GM12878 (cell line): Measurements from ENCODE around the gene KCTD12. TPM values are rescaled to one million over a fixed set of nuclear protein-coding genes. Genes with fewer than 3 reads are reported as not detected.

Experiments
- ATAC-seq: fragments of 200-7000 bp; cut with Tn5 transposase; 3 replicates; pipeline ENCODE4 v1.9.1; 2020; ENCODE audit warnings: mild to moderate bottlenecking, moderate library complexity
- BruUV-seq: library from RNA; stranded (reverse); fragments of 400-500 nt; replicated peaks from 2 replicates; lab custom pipeline; 2021; lab: Mats Ljungman, UMichigan
- CTCF ChIA-PET: fragments of 300-600 bp; sonication (Branson Sonifier 250); formaldehyde crosslinking; extraction: SDS; loops from one replicate; lab custom pipeline; 2021; ENCODE audit warnings: inconsistent platforms; lab: Yijun Ruan, JAX
- POLR2A ChIA-PET: fragments of 350-600 bp; formaldehyde crosslinking; extraction: SDS; loops from one replicate; lab custom pipeline; 2021; ENCODE audit warnings: inconsistent platforms; lab: Charles Lee
- RAD21 ChIA-PET: fragments of 300-600 bp; sonication (Branson Sonifier 250); formaldehyde crosslinking; loops from one replicate; lab custom pipeline; 2023; ENCODE audit warnings: antibody characterized with exemption; ENCODE audit not compliant: unreplicated experiment; lab: Charles Lee
- SMC1A ChIA-PET: fragments of 300-600 bp; sonication (Branson Sonifier 250); formaldehyde crosslinking; loops from one replicate; lab custom pipeline; 2023; ENCODE audit not compliant: unreplicated experiment, uncharacterized antibody; lab: Charles Lee
- DNase-seq: peaks from one replicate; pipeline ENCODE4 v3.0.0-alpha.2; 2011; ENCODE audit warnings: low read depth, low spot score
- FAIRE-seq: peaks from 3 replicates; lab custom pipeline; 2011; peaks lifted over from hg19 to GRCh38; lab: Jason Lieb, UNC
- H2AFZ ChIP-seq: 2 replicates; pipeline ENCODE4 v1.6.0; 2011; ENCODE audit warnings: low read depth, low read length, control low read depth; ENCODE audit not compliant: control insufficient read depth
- H3K27ac ChIP-seq: 2 replicates; pipeline ENCODE4 v1.5.1; 2011; ENCODE audit warnings: control low read depth; ENCODE audit not compliant: control insufficient read depth, insufficient read depth
- H3K27me3 ChIP-seq, 2 experiments: replicated peaks in 1 of 2; 2 replicates each; pipeline versions ENCODE4 v1.6.0 to v1.6.1; 2011; ENCODE audit warnings: low read length in 1 of 2; ENCODE audit not compliant: control insufficient read depth in 2 of 2, insufficient read depth in 2 of 2
- H3K36me3 ChIP-seq, 2 experiments: 2 replicates each; pipeline ENCODE4 v1.5.1; 2011; ENCODE audit warnings: low read length in 1 of 2; ENCODE audit not compliant: control insufficient read depth in 2 of 2, insufficient read depth in 2 of 2
- H3K4me1 ChIP-seq: 2 replicates; pipeline ENCODE4 v1.6.1; 2011; ENCODE audit warnings: mild to moderate bottlenecking, low read length, moderate library complexity, mixed read lengths; ENCODE audit not compliant: control insufficient read depth, insufficient read depth
- H3K4me2 ChIP-seq: 2 replicates; pipeline ENCODE4 v1.6.0; 2011; ENCODE audit warnings: control low read depth; ENCODE audit not compliant: control insufficient read depth, insufficient read depth
- H3K4me3 ChIP-seq: fragments of 200-600 bp; sonication (generic); 2 replicates; pipeline ENCODE4 v1.5.1; 2016
- H3K79me2 ChIP-seq: 2 replicates; pipeline ENCODE4 v1.6.0; 2011; ENCODE audit warnings: low read length; ENCODE audit not compliant: control insufficient read depth, insufficient read depth
- H3K9ac ChIP-seq: 2 replicates; pipeline ENCODE4 v1.8.0; 2011; ENCODE audit warnings: low read length, control low read depth, mixed read lengths; ENCODE audit not compliant: control insufficient read depth, insufficient read depth
- H3K9me3 ChIP-seq: replicated peaks from 3 replicates; pipeline ENCODE4 v1.5.1; 2011; ENCODE audit warnings: mild to moderate bottlenecking, low read length; ENCODE audit not compliant: control insufficient read depth, insufficient read depth
- H4K20me1 ChIP-seq: 2 replicates; pipeline ENCODE4 v1.6.0; 2011; ENCODE audit not compliant: control insufficient read depth, insufficient read depth
- LARP7 ChIP-seq: fragments of 450-650 bp; IDR thresholded peaks from 2 replicates; pipeline ENCODE4 v1.6.1; 2017; ENCODE audit warnings: mild to moderate bottlenecking
- MXI1 ChIP-seq: fragments of 150-350 bp; IDR thresholded peaks from 2 replicates; pipeline ENCODE4 v1.6.1; 2011; ENCODE audit warnings: low read depth, mild to moderate bottlenecking, inconsistent platforms, low read length, improper control_type of control experiment
- MYC ChIP-seq: IDR thresholded peaks from 2 replicates; pipeline ENCODE4 v1.6.1; 2011; ENCODE audit warnings: mild to moderate bottlenecking, low read length, moderate library complexity, inconsistent platforms; ENCODE audit not compliant: insufficient read depth, insufficient replicate concordance, insufficient read length, severe bottlenecking
- NR2C1 ChIP-seq: fragments of 450-650 bp; IDR thresholded peaks from 2 replicates; pipeline ENCODE4 v1.6.1; 2017; ENCODE audit warnings: antibody characterized with exemption, mild to moderate bottlenecking, moderate library complexity
- POLR2A ChIP-seq: IDR thresholded peaks from 2 replicates; pipeline ENCODE4 v1.6.1; 2011; ENCODE audit warnings: low read depth, mild to moderate bottlenecking, low read length
- RFX5 ChIP-seq: IDR thresholded peaks from 2 replicates; pipeline ENCODE4 v1.6.1; 2011; ENCODE audit warnings: low read depth, low read length, improper control_type of control experiment
- SP1 ChIP-seq: IDR thresholded peaks from one replicate; pipeline ENCODE4 v1.6.1; 2011; ENCODE audit warnings: low read depth, low read length
- ZNF24 ChIP-seq: fragments of 450-650 bp; IDR thresholded peaks from 2 replicates; pipeline ENCODE4 v1.6.1; 2017; ENCODE audit warnings: antibody characterized with exemption, mild to moderate bottlenecking
- WGBS: methylation state at CpG from one replicate; pipeline ENCODE4 v1.1.6; 2016; ENCODE audit warnings: low lambda C conversion rate; ENCODE audit not compliant: insufficient replicate concordance, insufficient coverage; ENCODE audit errors: missing lambda C conversion rate; 5-methylcytosine and 5-hydroxymethylcytosine counted together
- in situ Hi-C: fragments of 300-500 bp; cut with MboI; formaldehyde crosslinking; loops from 9 replicates; pipeline ENCODE4 v1.14.3; 2018; ENCODE audit warnings: mixed read lengths
- intact Hi-C: fragments of 100-400 bp; cut with micrococcal nuclease; formaldehyde crosslinking; loops from one replicate; pipeline ENCODE4 v1.14.2; 2022; ENCODE audit not compliant: unreplicated experiment
- polyA plus RNA-seq, 11 experiments: library from polyadenylated mRNA; depleted of rRNA in 4 of 11; unstranded in 6 of 11; stranded (reverse) in 5 of 11; fragments of >200 nt; fragmentation: Nextera tagmentation in 4 of 11; fragmentation: Illumina TruSeq in 1 of 11; extraction: Ambion mirVana in 4 of 11; extraction: Trizol in 1 of 11; gene quantifications; 1 replicate in 1 of 11; 2 replicates in 10 of 11; pipeline versions ENCODE4 v1.2.1 to v1.2.3, GENCODE V29; 2011 to 2016; ENCODE audit warnings: inconsistent platforms in 2 of 11, missing spikeins in 2 of 11, low read depth in 1 of 11
- total RNA-seq, 4 experiments: library from RNA; depleted of rRNA in 3 of 4; stranded (reverse); fragments of >200 nt in 3 of 4; fragmentation: Illumina TruSeq in 1 of 4; extraction: Trizol in 1 of 4; gene quantifications; 2 replicates each; pipeline versions ENCODE4 v1.2.1 to v1.2.3, GENCODE V29; 2013 to 2021
- TF ChIP-seq, protein P1 (sequence below): fragments of 450-650 bp; IDR thresholded peaks from 2 replicates; pipeline ENCODE4 v1.6.1; 2017; ENCODE audit warnings: mild to moderate bottlenecking, low read depth, inconsistent platforms; ENCODE audit not compliant: poor library complexity, severe bottlenecking
- TF ChIP-seq, protein P2 (sequence below): fragments of 450-650 bp; IDR thresholded peaks from 2 replicates; pipeline ENCODE4 v1.6.1; 2018; ENCODE audit warnings: borderline replicate concordance, mild to moderate bottlenecking; ENCODE audit not compliant: partially characterized antibody

KCTD12 gene
- total and polyA plus RNA-seq, 10 of the 15 experiments (the other 5 are each of a cell fraction or from before 2014, with no cell fraction given), result 0.24 to 2.9 (median 0.92) TPM

DNA sequence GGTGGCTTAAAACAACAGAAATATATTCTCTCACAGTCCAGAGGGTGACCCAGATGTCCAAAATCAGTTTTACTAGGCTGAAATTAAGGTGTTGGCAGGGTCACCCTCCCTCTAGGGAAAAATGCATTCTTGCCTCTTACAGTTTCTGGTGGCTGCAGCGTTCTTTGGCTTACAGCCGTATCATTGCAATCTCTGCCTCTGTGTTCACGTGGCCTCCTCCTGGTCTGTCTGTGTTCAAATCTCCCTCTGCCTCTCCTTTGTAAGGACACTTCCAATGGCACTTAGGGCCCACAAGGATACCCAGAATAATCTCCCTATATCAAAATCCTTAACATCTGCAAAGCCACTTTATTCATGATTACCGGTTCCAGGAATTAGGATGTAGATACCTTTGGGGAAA lies 21.1 kb downstream of the KCTD12 start:
- no peak overlapping the region for H3K9ac ChIP-seq
- no TSS peak for BruUV-seq
- ChIA-PET POLR2A (no interaction called here), SMC1A (interaction anchor here (1.2 kb wide), 1 partner anchor 10 kb away, joined by 3 read pairs; no protein-coding TSS in a partner anchor), CTCF (no interaction called here), RAD21 (no interaction called here)
- no peaks in the 10 kb centered on the region for H3K79me2 ChIP-seq
- H3K36me3 ChIP-seq, result no peaks in the 10 kb centered on the region
- ATAC-seq, result no peak
- in situ Hi-C loops, result no loop called here
- H3K27ac ChIP-seq, result no peak overlapping the region
- WGBS, result 76% methylated on average over 4 of the region's 4 CpGs
- TF ChIP-seq, protein P1, sequence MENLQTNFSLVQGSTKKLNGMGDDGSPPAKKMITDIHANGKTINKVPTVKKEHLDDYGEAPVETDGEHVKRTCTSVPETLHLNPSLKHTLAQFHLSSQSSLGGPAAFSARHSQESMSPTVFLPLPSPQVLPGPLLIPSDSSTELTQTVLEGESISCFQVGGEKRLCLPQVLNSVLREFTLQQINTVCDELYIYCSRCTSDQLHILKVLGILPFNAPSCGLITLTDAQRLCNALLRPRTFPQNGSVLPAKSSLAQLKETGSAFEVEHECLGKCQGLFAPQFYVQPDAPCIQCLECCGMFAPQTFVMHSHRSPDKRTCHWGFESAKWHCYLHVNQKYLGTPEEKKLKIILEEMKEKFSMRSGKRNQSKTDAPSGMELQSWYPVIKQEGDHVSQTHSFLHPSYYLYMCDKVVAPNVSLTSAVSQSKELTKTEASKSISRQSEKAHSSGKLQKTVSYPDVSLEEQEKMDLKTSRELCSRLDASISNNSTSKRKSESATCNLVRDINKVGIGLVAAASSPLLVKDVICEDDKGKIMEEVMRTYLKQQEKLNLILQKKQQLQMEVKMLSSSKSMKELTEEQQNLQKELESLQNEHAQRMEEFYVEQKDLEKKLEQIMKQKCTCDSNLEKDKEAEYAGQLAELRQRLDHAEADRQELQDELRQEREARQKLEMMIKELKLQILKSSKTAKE, result no peak
- no peak for TF ChIP-seq ZNF24
- TF ChIP-seq SP1, result no peak
- TF ChIP-seq RFX5, result no peak
- TF ChIP-seq LARP7, result no peak
- H3K27me3 ChIP-seq, result no peaks in the 10 kb centered on the region; a peak in 2 of 4 replicates
- no peaks in the 10 kb centered on the region for H4K20me1 ChIP-seq
- no peak for FAIRE-seq
- no peak overlapping the region for H3K4me2 ChIP-seq
- no peaks in the 10 kb centered on the region for H3K4me1 ChIP-seq
- no peaks in the 10 kb centered on the region for H3K9me3 ChIP-seq
- DNase-seq, result no peak
- no peak overlapping the region for H2AFZ ChIP-seq
- intact Hi-C loops, result no loop called here
- H3K4me3 ChIP-seq, result no peak overlapping the region

DNA sequence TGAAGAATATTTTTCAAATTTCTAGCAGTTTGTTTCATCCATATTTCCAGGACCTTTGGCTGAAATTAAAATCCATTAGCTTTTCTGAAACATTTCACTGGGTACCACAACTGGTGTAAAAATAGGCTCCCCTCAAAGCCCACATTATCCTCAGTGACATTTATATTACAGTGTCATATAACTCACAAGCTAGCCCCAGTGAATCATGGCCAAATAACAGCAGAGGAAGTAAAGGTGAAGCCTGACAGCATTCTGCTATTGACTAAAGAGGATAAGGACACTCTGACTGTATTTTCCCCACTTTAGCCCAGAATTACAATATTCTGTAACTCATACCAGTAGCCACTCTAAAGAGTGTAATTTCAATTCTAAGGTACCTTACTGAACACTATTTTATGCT lies 21.9 kb downstream of the KCTD12 start:
- Histone ChIP-seq H3K9ac (no peak overlapping the region), H3K4me1 (no peaks in the 10 kb centered on the region), H3K4me3 (no peak overlapping the region), H3K27me3 (no peaks in the 10 kb centered on the region; a peak in 1 of 4 replicates), H3K4me2 (no peak overlapping the region), H3K27ac (no peak overlapping the region), H3K9me3 (no peaks in the 10 kb centered on the region), H4K20me1 (no peaks in the 10 kb centered on the region), H3K36me3 (no peaks in the 10 kb centered on the region), H2AFZ (no peak overlapping the region), H3K79me2 (no peaks in the 10 kb centered on the region)
- BruUV-seq, result no TSS peak
- intact Hi-C loops, result no loop called here
- FAIRE-seq (no peak), ATAC-seq (no peak), DNase-seq (no peak)
- in situ Hi-C loops, result no loop called here
- SMC1A ChIA-PET, result no interaction called here
- TF ChIP-seq, protein P2, sequence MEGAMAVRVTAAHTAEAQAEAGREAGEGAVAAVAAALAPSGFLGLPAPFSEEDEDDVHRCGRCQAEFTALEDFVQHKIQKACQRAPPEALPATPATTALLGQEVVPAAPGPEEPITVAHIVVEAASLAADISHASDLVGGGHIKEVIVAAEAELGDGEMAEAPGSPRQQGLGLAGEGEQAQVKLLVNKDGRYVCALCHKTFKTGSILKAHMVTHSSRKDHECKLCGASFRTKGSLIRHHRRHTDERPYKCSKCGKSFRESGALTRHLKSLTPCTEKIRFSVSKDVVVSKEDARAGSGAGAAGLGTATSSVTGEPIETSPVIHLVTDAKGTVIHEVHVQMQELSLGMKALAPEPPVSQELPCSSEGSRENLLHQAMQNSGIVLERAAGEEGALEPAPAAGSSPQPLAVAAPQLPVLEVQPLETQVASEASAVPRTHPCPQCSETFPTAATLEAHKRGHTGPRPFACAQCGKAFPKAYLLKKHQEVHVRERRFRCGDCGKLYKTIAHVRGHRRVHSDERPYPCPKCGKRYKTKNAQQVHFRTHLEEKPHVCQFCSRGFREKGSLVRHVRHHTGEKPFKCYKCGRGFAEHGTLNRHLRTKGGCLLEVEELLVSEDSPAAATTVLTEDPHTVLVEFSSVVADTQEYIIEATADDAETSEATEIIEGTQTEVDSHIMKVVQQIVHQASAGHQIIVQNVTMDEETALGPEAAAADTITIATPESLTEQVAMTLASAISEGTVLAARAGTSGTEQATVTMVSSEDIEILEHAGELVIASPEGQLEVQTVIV, result no peak
- no peak for TF ChIP-seq NR2C1
- TF ChIP-seq POLR2A, result no peak
- no peak for TF ChIP-seq MYC
- TF ChIP-seq MXI1, result no peak
- CTCF ChIA-PET, result no interaction called here
- POLR2A ChIA-PET, result no interaction called here
- RAD21 ChIA-PET, result no interaction called here
